HepG2 (cell line): ENCODE results near the gene KCNK10.

Source experiments
- FOXP1 ChIP-seq, 2 experiments: fragments of 450-650 bp in 1 of 2; IDR thresholded peaks; 2 replicates each; pipeline ENCODE4 v1.6.1; 2017 to 2018; ENCODE audit warnings: antibody characterized with exemption in 1 of 2
- HNRNPH1 ChIP-seq: fragments of 200-400 bp; formaldehyde crosslinking; optimal IDR thresholded peaks from 2 replicates; pipeline ENCODE3; 2017; ENCODE audit warnings: mild to moderate bottlenecking, low read depth, low read length
- YY1 ChIP-seq: IDR thresholded peaks from 2 replicates; pipeline ENCODE4 v1.6.1; 2011; ENCODE audit warnings: low read length, low read depth, moderate library complexity, mild to moderate bottlenecking; ENCODE audit not compliant: insufficient read depth, insufficient replicate concordance
- ZFP82 ChIP-seq: sonication (generic); formaldehyde crosslinking; IDR thresholded peaks from 2 replicates; pipeline ENCODE4 v1.5.1; 2020; ENCODE audit warnings: mild to moderate bottlenecking, missing genetic modification reagents, borderline replicate concordance
- ZNF30 ChIP-seq: sonication (generic); formaldehyde crosslinking; IDR thresholded peaks from 2 replicates; pipeline ENCODE4 v1.5.0; 2020; ENCODE audit warnings: mild to moderate bottlenecking, missing genetic modification reagents
- TF ChIP-seq, protein P1 (sequence below): sonication (generic); formaldehyde crosslinking; IDR thresholded peaks from 2 replicates; pipeline ENCODE4 v1.5.0; 2020; ENCODE audit warnings: missing genetic modification reagents
- TF ChIP-seq, protein P2 (sequence below): sonication (generic); formaldehyde crosslinking; IDR thresholded peaks from 2 replicates; pipeline ENCODE4 v1.4.0; 2020; ENCODE audit warnings: missing genetic modification reagents

DNA sequence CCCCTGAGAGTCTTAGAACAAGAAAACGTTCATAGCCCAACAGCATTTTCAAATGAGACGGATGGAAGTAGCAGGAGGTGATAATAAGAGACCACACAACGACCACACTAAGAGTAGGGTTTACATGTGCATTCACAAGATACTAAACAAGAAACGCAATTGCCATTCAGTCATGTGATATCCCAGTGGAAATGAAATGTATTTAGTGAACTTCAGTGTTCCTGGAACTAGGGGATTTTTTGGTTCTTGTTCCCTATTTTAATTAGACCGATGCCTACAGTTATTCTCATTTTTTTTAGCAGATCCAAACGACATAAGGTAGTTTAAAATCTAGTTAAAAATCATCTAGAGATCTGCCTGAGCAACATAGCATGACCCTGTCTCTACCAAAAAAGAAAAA, 168.1 kb downstream of the KCNK10 start:
- no peak for TF ChIP-seq FOXP1 (IDR thresholded peaks at IDR 0.05)
- TF ChIP-seq FOXP1 (CRISPR knock-in tag; IDR thresholded peaks at IDR 0.05): no peak
- TF ChIP-seq HNRNPH1: no peak
- TF ChIP-seq, protein P1, sequence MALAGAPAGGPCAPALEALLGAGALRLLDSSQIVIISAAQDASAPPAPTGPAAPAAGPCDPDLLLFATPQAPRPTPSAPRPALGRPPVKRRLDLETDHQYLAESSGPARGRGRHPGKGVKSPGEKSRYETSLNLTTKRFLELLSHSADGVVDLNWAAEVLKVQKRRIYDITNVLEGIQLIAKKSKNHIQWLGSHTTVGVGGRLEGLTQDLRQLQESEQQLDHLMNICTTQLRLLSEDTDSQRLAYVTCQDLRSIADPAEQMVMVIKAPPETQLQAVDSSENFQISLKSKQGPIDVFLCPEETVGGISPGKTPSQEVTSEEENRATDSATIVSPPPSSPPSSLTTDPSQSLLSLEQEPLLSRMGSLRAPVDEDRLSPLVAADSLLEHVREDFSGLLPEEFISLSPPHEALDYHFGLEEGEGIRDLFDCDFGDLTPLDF (CRISPR knock-in tag): no peak
- no peak for TF ChIP-seq ZFP82
- no peak for TF ChIP-seq ZNF30
- TF ChIP-seq, protein P2, sequence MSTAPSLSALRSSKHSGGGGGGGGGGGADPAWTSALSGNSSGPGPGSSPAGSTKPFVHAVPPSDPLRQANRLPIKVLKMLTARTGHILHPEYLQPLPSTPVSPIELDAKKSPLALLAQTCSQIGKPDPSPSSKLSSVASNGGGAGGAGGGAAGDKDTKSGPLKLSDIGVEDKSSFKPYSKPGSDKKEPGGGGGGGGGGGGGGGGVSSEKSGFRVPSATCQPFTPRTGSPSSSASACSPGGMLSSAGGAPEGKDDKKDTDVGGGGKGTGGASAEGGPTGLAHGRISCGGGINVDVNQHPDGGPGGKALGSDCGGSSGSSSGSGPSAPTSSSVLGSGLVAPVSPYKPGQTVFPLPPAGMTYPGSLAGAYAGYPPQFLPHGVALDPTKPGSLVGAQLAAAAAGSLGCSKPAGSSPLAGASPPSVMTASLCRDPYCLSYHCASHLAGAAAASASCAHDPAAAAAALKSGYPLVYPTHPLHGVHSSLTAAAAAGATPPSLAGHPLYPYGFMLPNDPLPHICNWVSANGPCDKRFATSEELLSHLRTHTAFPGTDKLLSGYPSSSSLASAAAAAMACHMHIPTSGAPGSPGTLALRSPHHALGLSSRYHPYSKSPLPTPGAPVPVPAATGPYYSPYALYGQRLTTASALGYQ (CRISPR knock-in tag): no peak
- TF ChIP-seq YY1: no peak
